IMR-90 (cell line): Measurements from ENCODE around the gene CCDC12. TPM values are rescaled to one million over a fixed set of nuclear protein-coding genes. Genes with fewer than 3 reads are reported as not detected.

Experiments used
- ATAC-seq: fragments of 200-7000 bp; cut with Tn5 transposase; 2 replicates; pipeline ENCODE4 v1.9.1; 2020; ENCODE audit warnings: low read depth, mild to moderate bottlenecking, moderate library complexity
- BruUV-seq: library from RNA; stranded (reverse); fragments of 400-500 nt; replicated peaks from 2 replicates; lab custom pipeline; 2021; lab: Mats Ljungman, UMichigan
- CTCF ChIA-PET: fragments of 300-600 bp; formaldehyde crosslinking; extraction: SDS; loops from one replicate; lab custom pipeline; 2021; ENCODE audit warnings: antibody characterized with exemption; lab: Yijun Ruan, JAX
- POLR2A ChIA-PET: fragments of 300-600 bp; sonication (Branson Sonifier 250); formaldehyde crosslinking; loops from one replicate; lab custom pipeline; 2022; ENCODE audit warnings: antibody characterized with exemption; ENCODE audit not compliant: unreplicated experiment; lab: Charles Lee
- DNase-seq: peaks from one replicate; pipeline ENCODE4 v3.0.0; 2013
- H2AFZ ChIP-seq: replicated peaks from 2 replicates; pipeline ENCODE3; 2013; ENCODE audit warnings: low read length, mild to moderate bottlenecking; ENCODE audit not compliant: poor library complexity
- H2AK5ac ChIP-seq: 2 replicates; pipeline ENCODE4 v1.6.1; 2013; ENCODE audit warnings: low read depth, low read length, inconsistent platforms
- H2AK9ac ChIP-seq: replicated peaks from 2 replicates; pipeline ENCODE3; 2013; ENCODE audit warnings: mild to moderate bottlenecking, low read depth, low read length, moderate library complexity; ENCODE audit not compliant: poor library complexity
- H2BK120ac ChIP-seq: 2 replicates; pipeline ENCODE4 v1.6.1; 2013; ENCODE audit warnings: low read depth, low read length, inconsistent platforms
- H2BK15ac ChIP-seq: 3 replicates; pipeline ENCODE4 v1.6.1; 2013; ENCODE audit warnings: low read depth, low read length, inconsistent platforms
- H2BK20ac ChIP-seq: 2 replicates; pipeline ENCODE4 v1.6.1; 2013; ENCODE audit warnings: low read depth, mild to moderate bottlenecking, inconsistent platforms, low read length, moderate library complexity
- H2BK5ac ChIP-seq: 2 replicates; pipeline ENCODE4 v1.6.1; 2013; ENCODE audit warnings: mild to moderate bottlenecking, low read depth, low read length, inconsistent platforms; ENCODE audit not compliant: poor library complexity, severe bottlenecking
- H3K14ac ChIP-seq: replicated peaks from 2 replicates; pipeline ENCODE4 v1.6.1; 2013; ENCODE audit warnings: low read depth, low read length, inconsistent platforms
- H3K18ac ChIP-seq: 2 replicates; pipeline ENCODE4 v1.6.1; 2013; ENCODE audit warnings: low read depth, low read length, control low read depth
- H3K23ac ChIP-seq: 2 replicates; pipeline ENCODE4 v1.6.1; 2013; ENCODE audit warnings: low read depth, low read length, inconsistent platforms
- H3K27ac ChIP-seq: 2 replicates; pipeline ENCODE4 v1.5.1; 2013; ENCODE audit warnings: mild to moderate bottlenecking, control low read depth, low read length; ENCODE audit not compliant: insufficient read depth
- H3K27me3 ChIP-seq: 2 replicates; pipeline ENCODE4 v1.6.1; 2013; ENCODE audit warnings: low read length; ENCODE audit not compliant: control insufficient read depth, insufficient read depth
- H3K36me3 ChIP-seq: 2 replicates; pipeline ENCODE4 v1.6.1; 2013; ENCODE audit warnings: low read length, mixed read lengths; ENCODE audit not compliant: control insufficient read depth, insufficient read depth
- H3K4ac ChIP-seq: 2 replicates; pipeline ENCODE4 v1.6.1; 2013; ENCODE audit warnings: low read depth, low read length, inconsistent platforms
- H3K4me1 ChIP-seq: 2 replicates; pipeline ENCODE4 v1.6.1; 2013; ENCODE audit warnings: low read length, mixed read lengths; ENCODE audit not compliant: control insufficient read depth, insufficient read depth
- H3K4me2 ChIP-seq: 2 replicates; pipeline ENCODE4 v1.6.1; 2013; ENCODE audit warnings: low read depth, mild to moderate bottlenecking, control low read depth, low read length, moderate library complexity
- H3K4me3 ChIP-seq: 2 replicates; pipeline ENCODE4 v1.5.1; 2013; ENCODE audit warnings: low read depth, mild to moderate bottlenecking, control low read depth, low read length, moderate library complexity; ENCODE audit not compliant: insufficient read depth
- H3K56ac ChIP-seq: 2 replicates; pipeline ENCODE4 v1.6.1; 2013; ENCODE audit warnings: low read length, inconsistent platforms; ENCODE audit not compliant: insufficient read depth; ENCODE audit errors: extremely low read depth
- H3K79me1 ChIP-seq, 2 experiments: 2 replicates each; pipeline ENCODE4 v1.6.1; 2013; ENCODE audit warnings: low read length in 2 of 2, inconsistent platforms in 1 of 2, low read depth in 1 of 2
- H3K9ac ChIP-seq: 2 replicates; pipeline ENCODE4 v1.6.1; 2013; ENCODE audit warnings: low read depth, low read length, control low read depth
- H3K9me1 ChIP-seq: 2 replicates; pipeline ENCODE4 v1.6.1; 2013; ENCODE audit warnings: low read length, inconsistent platforms; ENCODE audit not compliant: insufficient read depth
- H3K9me3 ChIP-seq: 2 replicates; pipeline ENCODE4 v1.6.1; 2013; ENCODE audit warnings: low read length; ENCODE audit not compliant: control insufficient read depth, insufficient read depth
- H4K20me1 ChIP-seq: 2 replicates; pipeline ENCODE4 v1.6.1; 2013; ENCODE audit warnings: low read length, inconsistent platforms; ENCODE audit not compliant: insufficient read depth
- H4K5ac ChIP-seq: 2 replicates; pipeline ENCODE4 v1.6.1; 2013; ENCODE audit warnings: mild to moderate bottlenecking, low read depth, low read length, control low read depth
- H4K8ac ChIP-seq, 2 experiments: 2 replicates each; pipeline ENCODE4 v1.6.1; 2013; ENCODE audit warnings: low read depth in 2 of 2, low read length in 2 of 2, control low read depth in 1 of 2, inconsistent platforms in 1 of 2
- H4K91ac ChIP-seq: 2 replicates; pipeline ENCODE4 v1.6.1; 2013; ENCODE audit warnings: low read depth, low read length, inconsistent platforms; ENCODE audit not compliant: insufficient read depth
- CEBPB ChIP-seq: IDR thresholded peaks from 2 replicates; pipeline ENCODE4 v1.6.1; 2012; ENCODE audit warnings: low read depth, low read length, improper control_type of control experiment
- CHD1 ChIP-seq: IDR thresholded peaks from 2 replicates; pipeline ENCODE4 v1.6.1; 2012; ENCODE audit warnings: low read depth, low read length, improper control_type of control experiment
- FOS ChIP-seq: fragments of 150-350 bp; IDR thresholded peaks from 2 replicates; pipeline ENCODE4 v1.6.1; 2016; ENCODE audit warnings: low read depth, low read length
- MAFK ChIP-seq: IDR thresholded peaks from 2 replicates; pipeline ENCODE4 v1.6.1; 2012; ENCODE audit warnings: low read depth, low read length, improper control_type of control experiment
- MAZ ChIP-seq: IDR thresholded peaks from 2 replicates; pipeline ENCODE4 v1.6.1; 2012; ENCODE audit warnings: low read depth, mild to moderate bottlenecking, low read length, improper control_type of control experiment, moderate library complexity, borderline replicate concordance
- MXI1 ChIP-seq: IDR thresholded peaks from 2 replicates; pipeline ENCODE4 v1.6.1; 2012; ENCODE audit warnings: low read depth, mild to moderate bottlenecking, low read length, moderate library complexity, borderline replicate concordance
- NFE2L2 ChIP-seq: fragments of 150-350 bp; IDR thresholded peaks from 2 replicates; pipeline ENCODE4 v1.6.1; 2016; ENCODE audit warnings: low read depth, mild to moderate bottlenecking, low read length
- RCOR1 ChIP-seq: IDR thresholded peaks from 2 replicates; pipeline ENCODE4 v1.6.1; 2012; ENCODE audit warnings: mild to moderate bottlenecking, low read length, improper control_type of control experiment; ENCODE audit not compliant: insufficient replicate concordance
- RFX5 ChIP-seq: IDR thresholded peaks from 2 replicates; pipeline ENCODE4 v1.8.0; 2012; ENCODE audit warnings: low read depth, mild to moderate bottlenecking, low read length, moderate library complexity
- SMC3 ChIP-seq: fragments of 150-350 bp; IDR thresholded peaks from 2 replicates; pipeline ENCODE4 v1.6.1; 2016; ENCODE audit warnings: low read depth, mild to moderate bottlenecking, antibody characterized with exemption, low read length, moderate library complexity
- WGBS, 2 experiments: methylation state at CpG; one replicate each; pipeline versions ENCODE4 v1.1.5 to v1.1.7; 2013; ENCODE audit warnings: missing lambda C conversion rate in 2 of 2; ENCODE audit not compliant: insufficient read length in 1 of 2; ENCODE audit errors: extremely low coverage in 2 of 2; 5-methylcytosine and 5-hydroxymethylcytosine counted together
- dilution Hi-C: fragments of 300-500 bp; cut with HindIII; formaldehyde crosslinking; loops from one replicate; pipeline ENCODE4 v1.14.3; 2018; ENCODE audit warnings: low sequenced_read_pairs; ENCODE audit not compliant: unreplicated experiment
- in situ Hi-C: fragments of 300-500 bp; cut with MboI; formaldehyde crosslinking; loops from 3 replicates; pipeline ENCODE4 v1.14.3; 2019; ENCODE audit warnings: low sequenced_read_pairs, inconsistent platforms, mixed read lengths
- intact Hi-C: fragments of 100-400 bp; cut with micrococcal nuclease; formaldehyde crosslinking; loops from 2 replicates; pipeline ENCODE4 v1.10.0; 2022
- polyA plus RNA-seq, 3 experiments: library from polyadenylated mRNA; depleted of rRNA; stranded (reverse); fragments of >200 nt; gene quantifications; 2 replicates each; pipeline ENCODE4 v1.2.3, GENCODE V29; 2012; ENCODE audit warnings: low replicate concordance in 1 of 3
- total RNA-seq: library from RNA; depleted of rRNA; stranded (reverse); fragments of >200 nt; gene quantifications from 2 replicates; pipeline ENCODE4 v1.2.3, GENCODE V29; 2012
- TF ChIP-seq, protein P1 (sequence below): conservative IDR thresholded peaks from 2 replicates; pipeline ENCODE4 v1.5.1; 2012; ENCODE audit warnings: mild to moderate bottlenecking, low read depth, low read length, improper control_type of control experiment
- TF ChIP-seq, protein P2 (sequence below): fragments of 150-350 bp; IDR thresholded peaks from 2 replicates; pipeline ENCODE4 v1.6.1; 2016; ENCODE audit warnings: low read depth, mild to moderate bottlenecking, low read length, moderate library complexity, borderline replicate concordance

CCDC12 gene
- total and polyA plus RNA-seq, 2 of the 4 experiments (the other 2 are of a cell fraction), result 15.2 to 35.1 TPM

DNA sequence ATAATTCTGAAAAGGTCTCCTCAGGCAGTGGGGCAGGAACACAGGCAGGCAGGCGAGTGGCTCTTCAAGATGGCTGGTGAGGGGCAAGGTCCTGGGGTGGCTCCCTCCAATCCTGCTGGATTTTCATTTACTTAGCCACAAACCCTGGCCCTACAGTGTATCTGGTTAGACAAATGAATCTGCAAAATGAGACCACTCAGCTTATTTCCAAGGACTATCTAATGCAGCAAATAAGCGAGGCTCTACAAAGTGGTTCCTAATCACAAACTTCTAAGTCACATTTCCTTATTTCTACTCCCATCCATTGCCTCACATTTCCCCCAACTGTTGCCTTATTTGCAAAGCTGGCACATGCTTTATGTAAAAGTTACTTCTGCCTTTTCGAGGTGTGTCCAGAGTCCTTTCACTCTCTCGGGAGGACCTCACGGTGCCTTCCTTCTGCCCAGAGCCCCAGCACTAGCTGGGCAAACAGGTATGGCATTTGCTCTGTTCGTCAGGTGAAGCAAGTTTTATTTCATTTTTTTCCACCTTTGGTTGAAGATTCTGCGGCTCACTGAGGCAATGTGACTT, 40.5 kb downstream of the CCDC12 start (continued):
- no peak for TF ChIP-seq RFX5
- TF ChIP-seq MXI1, result no peak
- no peak for TF ChIP-seq CEBPB
- TF ChIP-seq NFE2L2, result no peak

DNA sequence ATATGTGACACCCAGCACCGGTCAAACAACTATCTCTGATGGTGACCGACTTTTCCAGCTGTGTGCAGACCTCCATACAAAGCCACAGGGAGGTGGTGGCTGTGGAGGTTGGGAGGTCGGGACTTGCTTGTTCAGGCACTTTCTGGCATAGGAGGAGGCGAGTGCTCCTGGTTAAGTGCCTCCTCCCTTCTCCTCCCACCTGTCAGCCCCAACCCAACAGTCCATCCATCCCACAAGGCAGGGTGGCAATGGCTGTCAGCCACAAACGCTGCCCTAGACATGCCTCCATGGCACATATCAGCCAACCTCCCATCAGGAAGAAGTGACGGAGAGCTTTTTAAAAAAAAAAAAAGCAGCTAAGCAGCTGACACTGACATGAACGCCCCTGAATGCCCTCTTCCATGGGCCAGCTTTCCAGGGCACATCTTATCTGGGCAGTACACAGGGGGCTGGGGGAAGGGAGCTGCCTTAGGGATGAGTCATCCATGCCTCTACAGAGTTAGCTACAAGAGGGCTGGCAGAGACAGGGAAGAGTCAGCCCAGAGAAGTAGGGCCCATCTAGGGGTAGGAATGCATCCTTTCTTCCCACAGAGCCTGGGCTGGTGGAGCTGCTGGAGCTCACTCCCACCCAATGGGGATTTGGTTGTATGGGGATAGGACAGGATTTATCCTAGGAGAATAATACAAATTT, 41.2 kb downstream of the CCDC12 start:
- Histone ChIP-seq H2AFZ (peak overlapping the region; percentile 0), H3K27ac (peak overlapping the region; percentile 91), H4K20me1 (peaks cover 49% of the 10 kb centered on the region), H2BK20ac (peak overlapping the region; percentile 44), H3K4me3 (no peak overlapping the region), H3K36me3 (peaks cover 24% of the 10 kb centered on the region), H3K79me1 (peaks cover 40 to 91% of the 10 kb centered on the region in 2 experiments), H3K27me3 (no peaks in the 10 kb centered on the region), H3K9me3 (no peaks in the 10 kb centered on the region), H3K14ac (peak overlapping the region; percentile 82), H3K9me1 (peaks cover 54% of the 10 kb centered on the region), H2AK9ac (peak overlapping the region; percentile 79), H2BK5ac (peak overlapping the region; percentile 88), H3K23ac (peak overlapping the region; percentile 74; the same call in 1 of the 2 replicates), H4K5ac (peak overlapping the region; percentile 72), H3K4me1 (peaks cover 52% of the 10 kb centered on the region), H3K9ac (peak overlapping the region; percentile 21; the same call in 1 of the 2 replicates), H3K18ac (peak overlapping the region; percentile 83), H3K4ac (peak overlapping the region; percentile 97), H3K56ac (peak overlapping the region; percentile 30; the same call in 1 of the 2 replicates), H4K91ac (peak overlapping the region; percentile 82), H2AK5ac (peak overlapping the region; percentile 99), H3K4me2 (peak overlapping the region; percentile 28), H2BK15ac (peak overlapping the region; percentile 90; the same call in 2 of the 3 replicates), H2BK120ac (peak overlapping the region; percentile 46), H4K8ac (peak overlapping the region; percentile 36 to 90; a peak in 3 of 4 replicates)
- CTCF ChIA-PET, result interaction anchor here (0.6 to 1.9 kb wide), 12 partner anchors 9 to 455 kb away, joined by 3 to 5 read pairs (median 4); no protein-coding TSS in a partner anchor
- POLR2A ChIA-PET, result no interaction called here
- DNase-seq (peak; percentile 96), ATAC-seq (peak; percentile 95)
- in situ Hi-C loops, result no loop called here
- BruUV-seq, result no TSS peak
- intact Hi-C loops, result loop anchor here (2.0 to 10.0 kb wide), 2 partner anchors 41 to 229 kb away; partner anchors contain the start of genes CCDC12 and SETD2
- WGBS, 2 experiments, result no CpG with 5 or more reads among the region's 7 CpGs
- dilution Hi-C loops, result no loop called here
- TF ChIP-seq MAFK (no peak), FOS (peak; percentile 99), CEBPB (no peak), SMC3 (peak; percentile 44), CHD1 (0 out of 2 replicates have a peak, but pooled peaks have one; percentile 65), RCOR1 (peak; percentile 70), MAZ (peak; percentile 19; the same call in 1 of the 2 replicates)
- TF ChIP-seq, protein P1, sequence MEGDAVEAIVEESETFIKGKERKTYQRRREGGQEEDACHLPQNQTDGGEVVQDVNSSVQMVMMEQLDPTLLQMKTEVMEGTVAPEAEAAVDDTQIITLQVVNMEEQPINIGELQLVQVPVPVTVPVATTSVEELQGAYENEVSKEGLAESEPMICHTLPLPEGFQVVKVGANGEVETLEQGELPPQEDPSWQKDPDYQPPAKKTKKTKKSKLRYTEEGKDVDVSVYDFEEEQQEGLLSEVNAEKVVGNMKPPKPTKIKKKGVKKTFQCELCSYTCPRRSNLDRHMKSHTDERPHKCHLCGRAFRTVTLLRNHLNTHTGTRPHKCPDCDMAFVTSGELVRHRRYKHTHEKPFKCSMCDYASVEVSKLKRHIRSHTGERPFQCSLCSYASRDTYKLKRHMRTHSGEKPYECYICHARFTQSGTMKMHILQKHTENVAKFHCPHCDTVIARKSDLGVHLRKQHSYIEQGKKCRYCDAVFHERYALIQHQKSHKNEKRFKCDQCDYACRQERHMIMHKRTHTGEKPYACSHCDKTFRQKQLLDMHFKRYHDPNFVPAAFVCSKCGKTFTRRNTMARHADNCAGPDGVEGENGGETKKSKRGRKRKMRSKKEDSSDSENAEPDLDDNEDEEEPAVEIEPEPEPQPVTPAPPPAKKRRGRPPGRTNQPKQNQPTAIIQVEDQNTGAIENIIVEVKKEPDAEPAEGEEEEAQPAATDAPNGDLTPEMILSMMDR, result peak; percentile 93
- TF ChIP-seq, protein P2, sequence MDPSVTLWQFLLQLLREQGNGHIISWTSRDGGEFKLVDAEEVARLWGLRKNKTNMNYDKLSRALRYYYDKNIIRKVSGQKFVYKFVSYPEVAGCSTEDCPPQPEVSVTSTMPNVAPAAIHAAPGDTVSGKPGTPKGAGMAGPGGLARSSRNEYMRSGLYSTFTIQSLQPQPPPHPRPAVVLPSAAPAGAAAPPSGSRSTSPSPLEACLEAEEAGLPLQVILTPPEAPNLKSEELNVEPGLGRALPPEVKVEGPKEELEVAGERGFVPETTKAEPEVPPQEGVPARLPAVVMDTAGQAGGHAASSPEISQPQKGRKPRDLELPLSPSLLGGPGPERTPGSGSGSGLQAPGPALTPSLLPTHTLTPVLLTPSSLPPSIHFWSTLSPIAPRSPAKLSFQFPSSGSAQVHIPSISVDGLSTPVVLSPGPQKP, result no peak
